M059J (cell line): Measurements from ENCODE around the gene CELSR2. TPM values are rescaled to one million over a fixed set of nuclear protein-coding genes. Genes with fewer than 3 reads are reported as not detected.

Experiments
- DNase-seq: peaks from one replicate; pipeline ENCODE4 v3.0.0-alpha.2; 2012; ENCODE audit warnings: low read depth
- total RNA-seq: library from RNA; depleted of rRNA; stranded (reverse); fragments of >200 nt; shearing (Covaris generic); gene quantifications from 2 replicates; pipeline ENCODE4 v1.2.3, GENCODE V29; 2014

Gene CELSR2
- total RNA-seq, 1 experiment from 2014 or later = 6.9 TPM

DNA sequence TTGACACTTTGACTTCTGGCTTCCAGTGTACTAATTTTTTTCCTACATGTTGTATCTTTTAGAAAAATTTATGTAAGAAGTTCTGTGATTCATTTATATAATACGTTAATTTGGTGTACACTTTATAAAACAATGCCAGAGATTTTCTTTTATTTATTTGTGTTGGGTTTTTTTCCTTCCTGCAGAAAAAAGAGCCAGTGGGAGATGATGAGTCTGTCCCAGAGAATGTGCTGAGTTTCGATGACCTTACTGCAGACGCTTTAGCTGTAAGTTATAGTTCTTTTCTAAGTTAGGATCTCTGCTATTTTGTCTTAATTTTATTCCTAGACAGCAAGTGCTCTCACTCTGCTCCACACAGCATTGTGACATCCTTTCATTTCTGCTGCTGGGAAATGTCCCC lies 21.2 kb upstream of the CELSR2 start:
- DNase-seq = peak; percentile 29

- DNase-seq = no peak
Measured at GRCh38 chr1:109229531-109230127, 19.7 kb upstream of the CELSR2 start.

GRCh38 chr1:109231066-109231465 lies 18.3 kb upstream of the CELSR2 start:
- DNase-seq = no peak

GRCh38 chr1:109235137-109235536 lies 14.2 kb upstream of the CELSR2 start:
- no peak for DNase-seq

GRCh38 chr1:109237512-109237911 lies 11.8 kb upstream of the CELSR2 start:
- no peak for DNase-seq

GRCh38 chr1:109238382-109238781 lies 11.0 kb upstream of the CELSR2 start:
- no peak for DNase-seq

DNA sequence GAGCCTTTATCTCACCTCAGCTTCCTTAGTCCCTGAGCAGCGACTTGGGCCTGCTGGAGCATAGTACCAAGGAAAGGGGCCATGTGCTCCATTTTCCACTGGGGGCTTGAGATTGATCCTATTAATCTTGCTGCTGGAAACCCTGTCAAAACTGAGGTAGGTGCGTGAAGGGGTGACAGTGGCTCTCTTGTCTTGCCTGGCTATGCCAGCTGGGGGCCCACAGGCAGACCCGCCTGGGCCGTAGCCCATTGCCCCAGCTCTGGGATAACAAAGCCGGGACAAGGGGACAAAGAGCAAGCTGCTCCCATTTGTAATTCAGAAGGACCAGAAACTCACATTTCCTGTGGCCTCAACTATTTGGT lies 10.3 kb upstream of the CELSR2 start:
- DNase-seq = no peak

DNA sequence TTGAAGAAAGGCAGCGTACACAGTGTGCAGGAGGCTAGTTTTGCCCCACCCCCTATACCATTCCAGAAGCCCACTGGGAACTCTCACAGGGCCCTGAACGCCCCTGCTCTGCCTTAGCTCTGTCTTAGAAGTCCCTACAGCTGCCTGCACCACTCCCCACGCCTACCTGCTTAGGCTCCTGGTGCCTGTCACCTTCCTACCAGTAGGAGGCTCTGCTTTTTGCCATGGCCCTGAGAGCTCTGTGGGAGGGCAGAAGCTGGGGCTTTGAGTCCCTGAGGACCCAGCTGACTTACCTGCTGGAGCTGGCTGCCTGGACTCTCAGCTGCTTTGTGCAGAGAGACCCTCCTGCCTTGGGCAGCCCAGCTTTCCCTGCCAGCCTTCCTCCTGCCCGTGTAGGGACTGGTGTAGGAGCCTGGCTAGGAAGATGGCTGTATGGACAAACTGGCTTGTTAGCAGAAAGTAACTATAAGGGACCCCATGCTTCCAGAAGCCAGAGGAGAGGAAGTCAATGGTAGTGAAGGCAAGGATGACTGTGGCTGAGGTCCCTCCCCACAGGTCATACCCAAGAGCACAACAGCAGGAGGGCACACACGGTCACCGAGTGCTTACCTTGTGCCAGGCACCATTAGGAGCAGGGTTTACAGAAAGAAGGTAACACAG lies 9.8 kb upstream of the CELSR2 start:
- peak; percentile 55 for DNase-seq

GRCh38 chr1:109240158-109241152 lies 8.9 kb upstream of the CELSR2 start:
- DNase-seq = peak; percentile 80

- DNase-seq = no peak
Measured at GRCh38 chr1:109241344-109241743, 8.0 kb upstream of the CELSR2 start.

DNA sequence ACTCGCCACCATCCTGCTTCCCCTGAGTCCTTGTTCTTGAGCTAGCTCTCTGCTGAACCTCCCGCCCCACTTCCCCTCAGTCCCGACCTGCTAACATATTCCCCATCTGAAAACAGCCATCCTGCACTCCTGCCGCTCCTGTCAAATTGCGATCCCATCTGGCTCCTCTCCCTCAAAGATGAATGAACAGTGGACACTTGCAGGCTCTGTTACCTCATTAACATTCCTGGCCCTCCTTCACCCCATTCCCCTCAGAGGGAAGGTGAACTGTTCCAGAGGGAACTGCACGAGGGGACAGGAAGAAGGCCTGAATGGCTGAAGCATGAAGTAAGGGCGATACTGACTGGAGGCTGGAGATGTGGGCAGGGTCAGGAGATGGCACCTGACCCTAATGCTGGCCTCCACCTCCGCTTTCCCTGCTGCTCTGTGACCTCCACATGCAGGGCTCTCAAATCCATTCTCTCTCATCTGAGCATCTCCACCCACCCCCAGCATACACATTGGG lies 7.4 kb upstream of the CELSR2 start:
- DNase-seq = no peak

- no peak for DNase-seq
Measured at GRCh38 chr1:109242387-109242786, 7.0 kb upstream of the CELSR2 start.

DNA sequence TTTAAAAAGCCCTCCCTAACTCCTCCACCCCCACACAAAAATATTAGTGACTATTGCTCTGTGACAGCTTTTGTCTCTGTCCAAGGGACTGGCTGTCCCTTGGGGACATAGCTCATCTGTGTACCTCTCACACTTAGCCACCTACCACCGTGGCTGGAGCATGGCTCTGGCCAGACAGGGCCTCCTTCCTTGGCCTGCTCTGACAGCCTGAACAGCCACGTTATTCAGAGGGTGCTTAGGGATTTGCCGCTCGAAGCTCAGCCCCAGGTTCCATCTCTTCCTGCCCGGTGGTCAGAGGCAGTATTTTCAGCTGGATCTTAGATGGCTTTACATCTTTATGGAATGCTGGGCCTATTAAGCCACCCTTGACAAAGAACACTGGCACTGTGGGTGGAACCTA lies 6.1 kb upstream of the CELSR2 start:
- no peak for DNase-seq

DNA sequence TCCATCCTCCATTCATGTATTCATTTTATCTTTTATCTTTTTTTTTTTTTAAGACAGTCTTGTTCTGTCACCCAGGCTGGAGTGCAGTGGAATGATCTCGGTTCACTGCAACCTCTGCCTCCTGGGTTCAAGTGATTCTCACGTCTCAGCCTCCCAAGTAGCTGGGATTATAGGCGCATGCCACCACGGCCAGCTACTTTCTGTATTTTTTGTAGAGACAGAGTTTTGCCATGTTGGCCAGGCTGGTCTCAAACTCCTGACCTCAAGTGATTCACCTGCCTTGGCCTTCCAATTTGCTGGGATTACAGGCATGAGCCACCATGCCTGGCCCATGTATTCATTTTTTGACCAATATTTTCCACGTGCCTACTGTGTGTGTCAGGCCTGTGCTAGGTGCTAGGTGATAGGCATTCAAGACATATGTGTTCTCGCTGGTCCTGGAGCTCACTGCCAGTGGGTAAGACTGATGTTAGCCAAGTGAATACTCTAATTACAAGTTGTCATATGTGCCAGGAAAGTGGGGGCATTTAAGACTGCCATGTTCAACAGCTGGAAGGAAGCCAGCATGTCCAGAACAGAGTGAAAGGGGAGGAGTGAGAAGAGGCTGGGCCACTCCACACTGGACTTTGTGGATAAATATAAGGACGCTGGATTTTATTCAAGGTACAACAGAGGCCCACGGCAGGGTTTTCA lies 5.3 kb upstream of the CELSR2 start:
- no peak for DNase-seq

- DNase-seq = no peak
Measured at GRCh38 chr1:109246141-109246551, 3.2 kb upstream of the CELSR2 start.

DNA sequence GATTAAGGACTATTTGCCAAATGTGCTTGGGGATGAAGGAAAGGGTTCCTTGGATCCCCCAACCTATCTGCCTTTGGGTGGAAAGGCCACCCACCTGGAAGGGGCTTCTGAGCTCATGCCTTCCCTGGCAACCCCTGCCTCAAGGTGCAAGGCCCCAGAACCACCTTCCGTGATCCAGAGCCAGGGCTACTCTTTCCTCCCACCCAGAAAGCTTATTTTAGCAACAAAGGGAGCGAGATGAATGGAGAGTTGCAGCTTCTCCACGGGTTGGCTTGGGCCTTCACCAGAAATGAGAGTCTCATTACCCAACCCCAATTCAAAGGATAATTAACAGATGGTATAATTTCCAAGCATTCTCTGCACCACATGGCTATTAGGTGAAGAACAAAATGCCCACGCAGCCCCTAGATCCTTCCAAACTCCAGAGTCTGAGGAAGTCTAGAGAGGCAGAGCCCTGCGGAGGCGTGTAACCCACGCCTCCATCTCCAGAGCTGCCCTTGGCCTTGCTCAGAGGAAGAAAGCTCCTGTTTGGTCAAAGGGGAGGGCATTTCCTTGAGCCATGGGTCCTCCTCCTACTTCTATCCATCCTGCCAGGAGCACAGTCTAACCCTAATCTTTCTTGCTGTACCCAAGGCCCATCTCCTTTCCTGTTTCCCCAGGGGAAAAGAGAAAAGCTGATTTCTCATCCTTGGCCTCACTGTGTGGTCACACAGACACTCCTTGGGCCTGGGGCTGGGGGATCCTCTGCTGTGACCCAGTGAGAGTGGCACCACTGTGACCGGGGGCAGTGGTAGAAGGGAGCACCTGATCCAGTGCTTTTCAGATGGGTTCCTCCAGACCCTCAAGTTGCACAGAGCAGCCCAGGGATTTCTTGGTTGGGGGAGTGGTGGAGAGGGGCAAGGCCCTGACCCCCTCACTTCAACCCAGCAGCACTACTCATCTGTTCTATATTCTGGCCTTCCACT lies 1.7 kb upstream of the CELSR2 start:
- no peak for DNase-seq

- no peak for DNase-seq
Measured at GRCh38 chr1:109248444-109248796, 919 bp upstream of the CELSR2 start.

DNA sequence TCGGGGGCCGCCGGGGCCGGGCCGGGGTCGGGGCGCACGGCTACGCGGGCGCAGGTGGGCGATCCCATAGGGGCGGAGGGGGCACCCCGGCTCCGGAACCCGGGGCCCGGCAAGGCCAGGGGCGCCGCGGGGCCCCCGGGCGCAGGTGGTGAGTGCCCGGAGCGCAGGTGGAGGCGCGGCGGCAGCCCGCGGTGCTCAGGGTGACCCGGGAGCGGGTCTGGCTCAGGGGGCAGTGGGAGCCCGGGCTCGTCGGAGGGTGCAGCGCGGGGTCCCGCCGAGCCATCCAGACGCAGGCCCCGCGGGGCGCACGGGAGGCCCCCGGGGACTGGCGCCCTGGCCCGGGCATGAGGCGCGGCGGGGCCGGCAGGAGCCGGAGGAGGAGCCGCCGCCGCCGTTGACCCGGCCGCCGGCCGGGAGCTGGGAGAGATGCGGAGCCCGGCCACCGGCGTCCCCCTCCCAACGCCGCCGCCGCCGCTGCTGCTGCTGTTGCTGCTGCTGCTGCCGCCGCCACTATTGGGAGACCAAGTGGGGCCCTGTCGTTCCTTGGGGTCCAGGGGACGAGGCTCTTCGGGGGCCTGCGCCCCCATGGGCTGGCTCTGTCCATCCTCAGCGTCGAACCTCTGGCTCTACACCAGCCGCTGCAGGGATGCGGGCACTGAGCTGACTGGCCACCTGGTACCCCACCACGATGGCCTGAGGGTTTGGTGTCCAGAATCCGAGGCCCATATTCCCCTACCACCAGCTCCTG lies 489 bp downstream of the CELSR2 start:
- no peak for DNase-seq

- no peak for DNase-seq
Measured at GRCh38 chr1:109250454-109251276, 1.3 kb downstream of the CELSR2 start.
